22Rv1 (cell line): Measurements from ENCODE around the gene GPC5.

ENCODE experiments used
- ZFX ChIP-seq: fragments of 450-650 bp; IDR thresholded peaks from 2 replicates; pipeline ENCODE4 v1.6.1; 2017; ENCODE audit warnings: antibody characterized with exemption, borderline replicate concordance
- TF ChIP-seq, protein P1 (sequence below): fragments of 450-650 bp; IDR thresholded peaks from 2 replicates; pipeline ENCODE4 v1.5.1; 2017; ENCODE audit warnings: mild to moderate bottlenecking

DNA sequence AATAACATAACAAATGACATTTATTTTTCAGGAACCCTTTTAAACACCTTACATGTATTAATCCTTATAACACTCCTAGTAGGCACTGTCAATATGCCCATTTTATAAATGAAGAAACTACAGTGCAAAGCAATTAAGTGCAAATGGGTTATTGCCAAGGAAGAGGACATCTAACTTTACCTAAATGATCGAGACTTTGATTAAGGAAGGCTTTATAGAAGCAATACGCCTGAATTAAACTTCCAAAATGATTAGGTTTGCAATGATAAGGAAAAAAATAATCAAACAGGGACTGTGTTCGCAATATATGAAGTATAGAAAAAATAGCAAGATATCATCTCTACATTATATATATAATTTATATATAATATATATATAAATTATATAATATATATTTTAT, 1214.5 kb downstream of the GPC5 start:
- TF ChIP-seq, protein P1, sequence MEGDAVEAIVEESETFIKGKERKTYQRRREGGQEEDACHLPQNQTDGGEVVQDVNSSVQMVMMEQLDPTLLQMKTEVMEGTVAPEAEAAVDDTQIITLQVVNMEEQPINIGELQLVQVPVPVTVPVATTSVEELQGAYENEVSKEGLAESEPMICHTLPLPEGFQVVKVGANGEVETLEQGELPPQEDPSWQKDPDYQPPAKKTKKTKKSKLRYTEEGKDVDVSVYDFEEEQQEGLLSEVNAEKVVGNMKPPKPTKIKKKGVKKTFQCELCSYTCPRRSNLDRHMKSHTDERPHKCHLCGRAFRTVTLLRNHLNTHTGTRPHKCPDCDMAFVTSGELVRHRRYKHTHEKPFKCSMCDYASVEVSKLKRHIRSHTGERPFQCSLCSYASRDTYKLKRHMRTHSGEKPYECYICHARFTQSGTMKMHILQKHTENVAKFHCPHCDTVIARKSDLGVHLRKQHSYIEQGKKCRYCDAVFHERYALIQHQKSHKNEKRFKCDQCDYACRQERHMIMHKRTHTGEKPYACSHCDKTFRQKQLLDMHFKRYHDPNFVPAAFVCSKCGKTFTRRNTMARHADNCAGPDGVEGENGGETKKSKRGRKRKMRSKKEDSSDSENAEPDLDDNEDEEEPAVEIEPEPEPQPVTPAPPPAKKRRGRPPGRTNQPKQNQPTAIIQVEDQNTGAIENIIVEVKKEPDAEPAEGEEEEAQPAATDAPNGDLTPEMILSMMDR: no peak
- TF ChIP-seq ZFX: no peak
